ENCODE results near the gene RNF5. TPM values are rescaled to one million over a fixed set of nuclear protein-coding genes. Genes with fewer than 3 reads are reported as not detected.

The RNF5 gene
- total and polyA plus RNA-seq, 9 of the 15 experiments (the other 6 are each of a cell fraction or from before 2014, with no cell fraction given), result 62.2 to 245 (median 129) TPM

DNA sequence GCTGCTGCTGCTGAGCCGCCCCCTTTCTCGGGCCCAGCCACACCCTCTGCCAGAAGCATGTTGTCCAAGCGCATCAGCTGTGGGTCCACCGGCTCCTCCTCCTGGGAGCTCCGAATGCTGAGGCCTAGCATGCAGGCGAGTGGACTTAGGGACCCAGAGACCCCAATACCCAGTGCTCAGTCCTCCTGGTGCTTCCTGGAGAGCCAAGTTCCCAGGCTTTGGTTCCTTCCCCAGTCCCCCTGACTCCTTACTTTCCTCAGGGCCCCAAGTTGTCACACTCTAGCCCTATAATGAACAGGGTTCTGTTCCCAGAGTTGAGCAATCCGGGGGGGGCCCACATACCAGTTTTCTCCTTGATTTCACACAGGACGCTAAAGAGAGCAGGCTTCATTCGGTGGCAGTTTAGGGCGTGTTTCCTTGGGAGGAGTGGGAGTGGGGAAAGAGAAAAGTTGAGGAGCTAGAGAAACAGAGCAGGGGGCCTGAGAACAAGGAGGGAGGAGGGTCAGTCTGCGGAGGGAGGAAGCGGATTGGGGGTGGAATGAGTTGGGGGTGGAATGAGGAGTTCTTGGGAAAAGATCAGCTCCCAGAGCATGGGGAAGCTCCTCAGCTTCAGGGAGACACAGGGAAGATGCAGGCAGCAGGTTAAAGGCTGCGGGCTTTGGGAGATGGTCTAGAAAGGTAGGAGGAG lies 10.3 kb downstream of the RNF5 start:
- H3K9me1 ChIP-seq (ENCODE audit: control insufficient read depth, insufficient read depth, low read length), result no peaks in the 10 kb centered on the region
- H3K79me2 ChIP-seq (ENCODE audit: control insufficient read depth, insufficient read depth, low read length), result peaks cover 65% of the 10 kb centered on the region
- no peaks in the 10 kb centered on the region for H3K9me3 ChIP-seq (replicated peaks; ENCODE audit: control insufficient read depth, insufficient read depth, low read depth, low read length)
- no peaks in the 10 kb centered on the region for H3K27me3 ChIP-seq (ENCODE audit: control insufficient read depth in 2 of 2, insufficient read depth in 2 of 2, low read length in 2 of 2)
- no peak overlapping the region for H2AFZ ChIP-seq (ENCODE audit: low read depth, low read length)
- FAIRE-seq, result no peak
- ChIA-PET CTCF (ENCODE audit: low intra/inter-chr PET ratio) (no interaction called here), POLR2A (interaction anchor here (0.5 to 2.5 kb wide), 9 partner anchors 9 to 498 kb away, joined by 3 to 8 read pairs (median 3); no protein-coding TSS in a partner anchor)
- intact Hi-C loops (cut with micrococcal nuclease) (no loop called here), in situ Hi-C loops (cut with MboI) (no loop called here)
- H3K36me3 ChIP-seq (ENCODE audit: control insufficient read depth, insufficient read depth, low read length), result peaks cover 42% of the 10 kb centered on the region; the same call in 2 of the 3 replicates
- BruUV-seq (replicated peaks), result no TSS peak
- DNase-seq (ENCODE audit: extremely low read depth in 1 of 4, low spot score in 3 of 4), result peak in 1 of 4 experiments; percentile 41
- peaks cover 66 to 74% of the 10 kb centered on the region in 2 experiments for H3K4me1 ChIP-seq (replicated peaks in 1 of 2; ENCODE audit: control insufficient read depth in 2 of 2, insufficient read depth in 2 of 2, low read length in 2 of 2)
- H4K20me1 ChIP-seq (replicated peaks; ENCODE audit: control insufficient read depth, insufficient read depth, low read length), result no peaks in the 10 kb centered on the region
- whole genome bisulfite sequencing (ENCODE audit: insufficient coverage, low coverage, missing lambda C conversion rate), result 5% methylated on average over 12 of the region's 13 CpGs
- H3K4me3 ChIP-seq, result peak overlapping the region; percentile 79
- ATAC-seq, result peak; percentile 9
- H3K27ac ChIP-seq (ENCODE audit: extremely low read depth, low read depth, low read length), result peak overlapping the region; percentile 93
- peak overlapping the region; percentile 90 for H3K4me2 ChIP-seq (ENCODE audit: insufficient read depth, low read length)
- H3K9ac ChIP-seq (ENCODE audit: insufficient read depth in 1 of 2, low read depth in 2 of 2, low read length in 2 of 2), result peak overlapping the region; percentile 89 to 95
- TF ChIP-seq SIX5 (IDR thresholded peaks at IDR 0.05; ENCODE audit: borderline replicate concordance in 1 of 2, insufficient read depth in 1 of 2, low read depth in 1 of 2, low read length in 2 of 2) (no peak), HNRNPUL1 (IDR thresholded peaks at IDR 0.05; ENCODE audit: low read length) (no peak), MAZ (CRISPR knock-in tag; conservative IDR thresholded peaks at IDR 0.05 in 1 of 2, IDR thresholded peaks at IDR 0.05 in 1 of 2) (peak in 1 of 2 experiments; percentile 3; a peak in 1 of 4 replicates), ZNF407 (IDR thresholded peaks at IDR 0.05; ENCODE audit: low read depth) (peak; percentile 10; the same call in 1 of the 2 replicates), NKRF (IDR thresholded peaks at IDR 0.05; ENCODE audit: borderline replicate concordance) (peak; percentile 43; the same call in 1 of the 2 replicates), ZBTB49 (CRISPR knock-in tag; IDR thresholded peaks at IDR 0.05; ENCODE audit: borderline replicate concordance) (no peak), TRIM28 (IDR thresholded peaks at IDR 0.05) (0 out of 2 replicates have a peak, but pooled peaks have one; percentile 19)

Data from K562 (cell line).